Adipocyte (in vitro differentiated cells): ENCODE results near the gene MSI2.

Experiments
- DNase-seq: peaks from one replicate; pipeline ENCODE4 v3.0.0-alpha.2; 2015; ENCODE audit warnings: low read depth
- H3K27me3 ChIP-seq: replicated peaks from 2 replicates; pipeline ENCODE4 v1.7.0; 2013; ENCODE audit warnings: mild to moderate bottlenecking, low read length, moderate library complexity; ENCODE audit not compliant: control insufficient read depth, insufficient read depth
- H3K36me3 ChIP-seq: 2 replicates; pipeline ENCODE4 v1.7.0; 2013; ENCODE audit warnings: low read length, mild to moderate bottlenecking, moderate library complexity; ENCODE audit not compliant: control insufficient read depth, insufficient read depth, severe bottlenecking
- H3K4me1 ChIP-seq: 2 replicates; pipeline ENCODE4 v1.7.0; 2013; ENCODE audit warnings: mild to moderate bottlenecking, low read length, moderate library complexity; ENCODE audit not compliant: control insufficient read depth, insufficient read depth
- H3K4me3 ChIP-seq: 2 replicates; pipeline ENCODE4 v1.7.0; 2013; ENCODE audit warnings: mild to moderate bottlenecking, low read length, moderate library complexity
- H3K9ac ChIP-seq: 2 replicates; pipeline ENCODE4 v1.7.0; 2013; ENCODE audit warnings: mild to moderate bottlenecking, low read length, moderate library complexity
- H3K9me3 ChIP-seq: 2 replicates; pipeline ENCODE4 v1.7.0; 2013; ENCODE audit warnings: mild to moderate bottlenecking, low read length, moderate library complexity; ENCODE audit not compliant: control insufficient read depth

The MSI2 gene

DNA sequence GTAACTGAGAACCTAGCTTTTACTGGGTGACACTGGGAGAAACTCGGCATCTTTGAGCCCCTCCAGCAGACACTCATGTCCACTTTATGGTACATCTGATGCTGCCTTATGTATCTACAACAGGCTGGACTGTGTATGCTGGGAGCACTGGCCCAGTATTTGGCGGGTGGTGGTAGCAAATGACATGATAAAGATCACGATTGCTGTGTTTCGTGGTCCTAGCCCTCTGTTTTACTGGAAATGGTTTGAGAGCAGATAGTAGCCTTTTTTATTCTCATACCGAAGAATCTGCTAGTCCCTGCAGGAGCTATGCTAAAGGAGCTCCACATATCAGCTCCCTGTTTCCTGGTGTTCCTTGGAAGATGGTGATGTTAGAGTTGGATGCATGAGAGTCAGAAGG is 338.4 kb downstream of the MSI2 start:
- peaks cover 2% of the 10 kb centered on the region for H3K27me3 ChIP-seq
- H3K9ac ChIP-seq: no peak overlapping the region
- H3K9me3 ChIP-seq: peaks cover 6% of the 10 kb centered on the region
- no peaks in the 10 kb centered on the region for H3K36me3 ChIP-seq
- no peak overlapping the region for H3K4me3 ChIP-seq
- H3K4me1 ChIP-seq: no peaks in the 10 kb centered on the region
- no peak for DNase-seq

DNA sequence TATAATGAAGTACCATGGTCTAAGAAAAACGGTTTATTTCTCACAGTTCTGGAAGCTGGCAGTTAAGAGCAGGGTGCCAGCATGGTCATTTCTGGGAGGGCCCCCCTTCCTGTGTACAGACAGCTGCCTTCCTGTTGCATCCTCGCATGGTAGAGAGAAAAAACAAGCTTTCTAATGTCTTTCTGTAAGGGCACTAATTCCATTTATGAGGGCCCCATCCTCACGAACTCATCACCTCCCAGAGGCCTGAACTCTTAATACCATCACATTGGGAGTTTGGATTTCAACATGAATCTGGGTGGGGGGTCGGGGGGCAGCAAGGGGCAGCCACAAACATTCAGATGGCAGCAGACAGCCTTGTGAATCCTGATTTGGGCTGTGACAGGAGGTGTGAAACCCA is 339.1 kb downstream of the MSI2 start:
- H3K9ac ChIP-seq: no peak overlapping the region
- H3K4me1 ChIP-seq: no peaks in the 10 kb centered on the region
- H3K27me3 ChIP-seq: peaks cover 2% of the 10 kb centered on the region

DNA sequence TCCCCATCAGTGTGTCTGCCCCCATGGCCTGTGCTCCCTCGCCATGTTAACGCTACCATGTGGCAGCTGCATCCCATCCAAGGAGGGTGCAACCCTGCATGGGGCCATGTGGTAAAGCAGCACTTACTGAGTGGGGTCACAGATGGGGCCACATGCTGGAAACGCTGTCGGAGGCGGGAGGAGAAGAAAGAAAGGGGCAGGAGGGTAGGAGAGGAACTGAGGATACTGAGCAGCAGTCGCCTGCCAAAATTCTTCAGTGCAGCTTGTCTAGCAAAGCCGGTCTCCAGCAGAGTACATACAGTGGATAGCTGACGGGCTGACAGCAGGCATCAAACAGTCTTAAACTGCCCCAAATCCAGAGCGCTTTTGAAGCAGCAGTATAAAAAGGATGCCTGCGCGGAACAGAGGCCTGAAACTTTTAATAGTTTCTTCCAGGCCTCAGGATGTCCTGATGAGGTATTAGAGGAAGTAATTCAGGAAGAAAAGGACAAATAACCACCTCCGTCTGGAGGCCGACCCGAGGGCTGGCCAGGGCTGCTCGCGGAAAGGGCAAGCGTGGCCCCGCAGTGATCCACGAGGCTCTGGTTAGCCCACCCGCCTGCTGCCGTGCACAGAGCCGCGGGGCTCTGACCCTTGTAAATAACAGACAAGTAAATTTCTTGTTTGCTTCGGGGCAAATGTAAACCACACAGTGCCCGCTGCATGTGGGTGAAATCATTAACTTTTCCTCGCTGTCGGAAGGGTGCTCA is 339.8 kb downstream of the MSI2 start:
- no peak for DNase-seq
- Histone ChIP-seq H3K9ac (no peak overlapping the region), H3K36me3 (no peaks in the 10 kb centered on the region), H3K4me3 (no peak overlapping the region), H3K4me1 (no peaks in the 10 kb centered on the region), H3K9me3 (peaks cover 6% of the 10 kb centered on the region), H3K27me3 (peaks cover 2% of the 10 kb centered on the region)

More for the DNA sequence above, 339.1 kb downstream of the MSI2 start:
- Histone ChIP-seq H3K4me3 (no peak overlapping the region), H3K9me3 (peaks cover 6% of the 10 kb centered on the region), H3K36me3 (no peaks in the 10 kb centered on the region)
- DNase-seq: no peak

DNA sequence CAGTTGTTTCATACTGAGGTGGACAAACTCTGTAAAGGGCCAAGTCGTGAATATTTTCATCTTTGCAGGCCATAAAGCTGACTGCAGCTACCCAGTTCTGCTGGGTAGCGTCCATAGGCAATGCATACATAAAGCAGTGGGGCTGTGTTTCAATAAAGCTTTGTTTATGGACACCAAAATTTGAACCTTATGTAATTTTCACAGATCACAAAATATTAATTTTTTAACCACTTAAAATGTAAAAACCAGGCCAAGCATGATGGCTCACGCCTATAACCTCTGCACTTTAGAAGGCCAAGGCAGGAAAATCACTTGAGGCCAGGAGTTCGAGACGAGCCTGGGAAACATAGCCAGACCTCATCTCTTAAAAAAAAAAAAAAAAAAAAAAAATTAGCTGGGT is 340.8 kb downstream of the MSI2 start:
- Histone ChIP-seq H3K4me1 (no peaks in the 10 kb centered on the region), H3K4me3 (no peak overlapping the region)

DNA sequence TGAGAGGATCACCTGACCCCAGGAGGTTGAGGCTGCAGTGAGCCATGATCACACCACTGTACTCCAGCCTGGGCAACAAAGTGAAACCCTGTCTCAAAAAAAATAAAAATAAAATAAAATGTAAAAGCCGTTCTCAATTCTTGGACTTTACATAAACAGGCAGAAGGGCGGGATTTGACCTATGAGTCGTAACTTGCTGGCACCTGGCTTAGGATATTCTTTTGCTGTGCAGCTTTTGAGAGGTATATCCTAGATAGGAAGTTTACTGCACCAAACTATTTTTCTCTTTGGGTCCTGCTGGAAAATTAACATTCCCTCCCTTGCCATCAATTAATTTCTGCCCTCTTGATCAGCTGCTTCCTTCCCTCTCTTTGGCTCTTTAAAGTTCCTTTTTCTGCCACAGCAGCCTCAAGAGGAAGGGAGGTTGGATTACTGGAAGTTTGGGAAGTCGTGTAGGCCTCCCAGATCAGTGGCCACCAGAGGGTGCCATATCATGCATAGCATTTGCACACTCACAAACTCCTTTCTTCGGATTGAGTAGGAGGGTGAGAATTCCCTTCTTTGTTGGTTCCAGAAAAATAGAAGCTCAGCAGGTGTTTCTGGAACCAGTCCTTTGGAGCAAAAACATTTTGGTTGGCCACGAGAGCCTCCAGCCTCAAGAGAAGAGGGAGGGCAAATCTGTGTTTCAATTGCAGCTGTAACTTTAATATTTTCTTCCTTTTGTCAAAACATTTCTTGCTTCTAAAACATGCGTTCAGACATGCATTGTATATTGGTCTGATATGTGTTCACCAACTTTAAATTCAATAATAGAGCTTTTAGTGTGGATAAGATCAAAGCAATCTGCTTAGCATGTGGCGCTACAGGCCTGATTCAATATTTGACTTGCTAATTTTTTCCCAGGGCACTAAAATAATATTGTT is 341.5 kb downstream of the MSI2 start:
- peak; percentile 86 for DNase-seq
- Histone ChIP-seq H3K27me3 (peaks cover 2% of the 10 kb centered on the region), H3K36me3 (no peaks in the 10 kb centered on the region), H3K4me1 (no peaks in the 10 kb centered on the region), H3K9ac (no peak overlapping the region), H3K9me3 (peaks cover 6% of the 10 kb centered on the region), H3K4me3 (no peak overlapping the region)

More for the DNA sequence above, 340.8 kb downstream of the MSI2 start:
- DNase-seq: no peak
- Histone ChIP-seq H3K27me3 (peaks cover 2% of the 10 kb centered on the region), H3K36me3 (no peaks in the 10 kb centered on the region), H3K9ac (no peak overlapping the region), H3K9me3 (peaks cover 6% of the 10 kb centered on the region)

DNA sequence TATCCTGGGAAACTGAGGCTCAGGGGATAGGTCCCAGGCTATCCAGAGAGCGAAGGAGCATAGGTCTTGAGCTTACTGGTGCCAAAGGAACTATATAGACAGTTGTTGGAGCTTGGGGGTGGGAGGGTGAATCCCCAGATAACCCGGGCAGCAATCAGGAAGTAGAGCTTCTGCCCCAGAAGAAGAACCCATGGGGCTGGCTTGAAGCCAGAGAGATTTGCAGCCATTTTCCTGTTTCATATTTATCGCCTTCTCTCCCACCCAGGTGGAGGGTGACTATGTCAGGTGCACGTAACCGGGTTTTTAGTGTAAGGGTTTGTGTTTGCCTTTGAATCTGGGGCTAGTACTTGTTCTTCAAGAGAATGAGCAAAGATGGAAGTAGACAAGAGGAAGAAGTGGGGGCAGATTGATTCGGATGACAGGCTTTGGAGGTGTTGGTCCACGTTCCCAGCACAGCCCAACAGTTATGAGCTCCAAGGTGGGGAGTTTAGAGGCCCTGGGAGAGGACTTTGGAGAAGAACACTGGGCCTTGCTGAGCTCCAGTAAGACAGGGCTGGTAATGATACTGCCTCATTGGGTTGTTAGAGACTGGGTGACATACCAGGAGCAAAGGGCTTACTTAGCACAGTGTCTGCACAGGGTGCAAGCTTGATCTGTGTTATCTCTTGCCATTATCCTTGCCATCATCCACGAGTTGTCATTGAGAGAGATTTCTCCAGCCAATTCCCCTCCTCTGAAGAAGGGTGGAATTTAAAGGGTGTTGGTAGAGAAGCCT is 343.1 kb downstream of the MSI2 start:
- Histone ChIP-seq H3K4me3 (no peak overlapping the region), H3K27me3 (no peaks in the 10 kb centered on the region), H3K36me3 (no peaks in the 10 kb centered on the region), H3K4me1 (no peaks in the 10 kb centered on the region), H3K9me3 (peaks cover 6% of the 10 kb centered on the region), H3K9ac (no peak overlapping the region)
- no peak for DNase-seq

DNA sequence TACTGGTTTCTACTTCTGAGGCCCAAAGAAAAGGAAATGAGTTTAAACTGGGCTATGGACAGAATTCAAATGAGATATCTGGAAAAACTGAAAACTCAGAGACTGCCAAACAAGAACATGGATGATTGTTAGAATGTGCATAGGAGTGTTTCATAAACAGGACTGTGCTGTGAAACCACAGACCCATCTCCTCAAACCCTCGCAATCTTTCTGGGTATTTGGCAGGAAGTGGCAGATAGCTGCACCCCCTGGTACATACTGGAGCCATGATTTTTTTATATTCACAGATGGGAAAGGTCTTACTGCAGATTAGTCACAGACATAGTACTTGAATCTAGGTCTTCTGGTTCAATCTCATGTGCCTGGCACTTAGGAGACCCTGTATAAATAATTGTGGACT is 343.8 kb downstream of the MSI2 start:
- no peak for DNase-seq
- Histone ChIP-seq H3K9ac (no peak overlapping the region), H3K9me3 (peaks cover 4% of the 10 kb centered on the region), H3K36me3 (no peaks in the 10 kb centered on the region), H3K4me1 (peaks cover under 1% of the 10 kb centered on the region), H3K4me3 (no peak overlapping the region), H3K27me3 (no peaks in the 10 kb centered on the region)

DNA sequence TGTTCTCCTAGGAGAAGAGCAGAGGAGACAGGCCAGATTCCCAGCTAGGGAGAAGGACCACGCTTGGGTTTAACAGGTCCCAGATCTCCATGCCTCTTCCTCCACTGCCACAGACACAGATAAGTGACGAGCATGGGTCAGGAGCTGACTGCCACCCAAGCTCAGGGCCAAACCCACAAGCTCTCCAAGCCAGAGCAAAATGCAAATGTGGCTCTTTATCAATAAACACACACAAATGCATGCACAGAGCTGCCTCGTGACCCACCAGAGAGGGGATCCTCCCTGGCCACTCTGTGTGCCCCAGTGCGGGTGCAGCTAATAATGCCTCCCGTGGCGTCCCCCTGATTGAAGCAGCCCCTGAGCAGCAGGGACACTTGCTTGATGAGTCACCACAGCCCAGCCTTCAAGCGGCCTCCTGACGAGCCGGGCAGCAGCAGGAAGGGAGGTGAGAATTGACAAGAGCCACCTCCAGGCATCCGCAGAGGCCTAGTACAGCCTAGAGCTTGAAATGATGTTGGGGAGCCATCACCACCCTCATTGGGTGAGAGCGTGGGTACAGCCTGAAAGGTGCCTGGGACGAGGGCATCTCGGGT is 344.9 kb downstream of the MSI2 start:
- Histone ChIP-seq H3K4me3 (no peak overlapping the region), H3K36me3 (no peaks in the 10 kb centered on the region), H3K4me1 (peaks cover 5% of the 10 kb centered on the region), H3K9me3 (no peaks in the 10 kb centered on the region), H3K27me3 (no peaks in the 10 kb centered on the region), H3K9ac (no peak overlapping the region)
- no peak for DNase-seq

DNA sequence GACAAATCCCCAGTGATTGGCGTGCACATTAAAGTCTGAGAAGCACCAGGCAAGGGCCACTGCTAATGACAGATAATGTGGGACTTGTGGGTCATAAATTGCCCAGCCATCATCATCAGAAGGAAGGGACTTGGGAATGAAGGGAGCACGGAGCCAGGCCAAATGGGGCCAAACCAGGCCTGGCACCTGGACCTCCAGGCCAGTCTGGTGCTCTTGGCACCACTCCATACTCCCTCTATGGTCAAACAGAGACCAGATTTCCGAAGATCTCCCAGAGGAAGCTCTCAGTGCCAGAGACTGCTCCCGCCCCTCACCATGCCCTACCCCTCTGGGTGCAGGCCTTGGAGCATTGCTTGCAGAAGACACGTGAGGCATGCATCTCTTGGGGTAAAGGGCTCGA is 346.6 kb downstream of the MSI2 start:
- Histone ChIP-seq H3K36me3 (no peaks in the 10 kb centered on the region), H3K9me3 (no peaks in the 10 kb centered on the region), H3K9ac (no peak overlapping the region), H3K27me3 (no peaks in the 10 kb centered on the region), H3K4me1 (peaks cover 5% of the 10 kb centered on the region), H3K4me3 (no peak overlapping the region)
- DNase-seq: no peak

DNA sequence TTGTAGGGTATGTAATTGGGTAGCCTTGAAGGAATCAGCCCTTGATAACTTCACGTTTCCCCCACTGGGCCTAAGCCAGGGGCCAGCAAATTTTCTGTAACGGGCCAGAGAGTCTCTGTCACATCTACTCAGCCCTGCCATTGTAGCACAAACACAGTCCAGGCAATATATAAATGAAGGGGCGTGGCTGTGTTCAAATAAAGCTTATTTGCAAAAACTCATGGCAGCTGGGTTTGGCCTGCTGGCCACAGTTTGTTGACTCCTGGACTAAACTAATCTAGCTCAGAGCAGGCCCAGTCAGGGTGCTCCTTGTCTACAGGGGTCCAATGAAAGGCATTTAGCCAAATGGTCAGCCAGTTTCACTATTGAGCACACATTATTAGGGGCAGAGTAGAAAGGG is 347.2 kb downstream of the MSI2 start:
- Histone ChIP-seq H3K36me3 (no peaks in the 10 kb centered on the region), H3K4me1 (peaks cover 5% of the 10 kb centered on the region), H3K27me3 (no peaks in the 10 kb centered on the region), H3K9ac (no peak overlapping the region), H3K9me3 (no peaks in the 10 kb centered on the region), H3K4me3 (no peak overlapping the region)
- no peak for DNase-seq

DNA sequence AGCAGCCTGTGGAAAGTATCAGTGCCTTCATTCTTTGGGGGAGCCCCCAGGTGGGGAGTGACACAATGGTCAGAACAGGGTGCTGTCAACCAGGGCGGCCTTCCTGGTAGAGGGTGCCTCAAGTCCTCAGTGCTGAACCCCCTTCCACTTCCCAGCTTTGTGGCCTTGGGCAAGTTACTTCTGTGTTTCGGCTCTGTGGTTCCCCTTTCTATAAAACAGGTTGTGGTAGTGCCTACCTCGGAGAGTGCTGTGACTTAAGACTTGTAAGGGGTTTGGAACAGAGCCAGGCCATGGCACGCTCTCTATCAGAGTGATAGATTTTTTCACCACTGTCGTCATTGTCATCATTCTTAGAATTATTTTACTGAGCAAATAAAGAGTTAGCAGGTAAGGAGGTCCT is 347.7 kb downstream of the MSI2 start:
- Histone ChIP-seq H3K27me3 (no peaks in the 10 kb centered on the region), H3K9me3 (no peaks in the 10 kb centered on the region), H3K4me1 (peaks cover 5% of the 10 kb centered on the region), H3K36me3 (no peaks in the 10 kb centered on the region), H3K4me3 (no peak overlapping the region), H3K9ac (no peak overlapping the region)
- DNase-seq: no peak
